ENCODE measurements around the gene FARP2.

DNA sequence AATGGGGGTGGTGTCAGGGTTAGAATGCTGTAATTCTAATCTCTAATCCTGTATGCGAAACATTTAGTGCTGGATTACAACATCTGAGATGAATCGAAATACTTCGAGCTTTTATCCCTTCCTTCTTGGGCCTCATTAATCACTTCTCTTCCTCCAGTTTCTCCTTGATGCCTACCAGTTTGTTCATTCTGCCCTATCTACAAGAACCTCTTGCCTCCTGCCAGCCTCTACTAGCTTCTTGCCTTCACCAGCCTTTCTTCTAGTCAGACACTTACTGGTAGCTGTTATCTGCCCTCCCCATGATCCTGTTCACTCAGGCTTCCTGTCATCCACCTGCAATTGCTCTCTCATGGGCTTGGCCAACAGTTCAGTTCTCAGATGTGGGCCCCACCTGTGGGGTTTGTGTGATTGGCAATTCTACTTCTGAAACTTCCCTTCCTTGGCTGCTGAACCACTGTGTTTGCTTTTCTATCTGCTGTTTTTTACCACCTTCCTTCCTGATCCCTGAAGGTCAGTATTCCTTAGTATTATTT, 15.4 kb upstream of the FARP2 start:
- TF ChIP-seq, protein P1, sequence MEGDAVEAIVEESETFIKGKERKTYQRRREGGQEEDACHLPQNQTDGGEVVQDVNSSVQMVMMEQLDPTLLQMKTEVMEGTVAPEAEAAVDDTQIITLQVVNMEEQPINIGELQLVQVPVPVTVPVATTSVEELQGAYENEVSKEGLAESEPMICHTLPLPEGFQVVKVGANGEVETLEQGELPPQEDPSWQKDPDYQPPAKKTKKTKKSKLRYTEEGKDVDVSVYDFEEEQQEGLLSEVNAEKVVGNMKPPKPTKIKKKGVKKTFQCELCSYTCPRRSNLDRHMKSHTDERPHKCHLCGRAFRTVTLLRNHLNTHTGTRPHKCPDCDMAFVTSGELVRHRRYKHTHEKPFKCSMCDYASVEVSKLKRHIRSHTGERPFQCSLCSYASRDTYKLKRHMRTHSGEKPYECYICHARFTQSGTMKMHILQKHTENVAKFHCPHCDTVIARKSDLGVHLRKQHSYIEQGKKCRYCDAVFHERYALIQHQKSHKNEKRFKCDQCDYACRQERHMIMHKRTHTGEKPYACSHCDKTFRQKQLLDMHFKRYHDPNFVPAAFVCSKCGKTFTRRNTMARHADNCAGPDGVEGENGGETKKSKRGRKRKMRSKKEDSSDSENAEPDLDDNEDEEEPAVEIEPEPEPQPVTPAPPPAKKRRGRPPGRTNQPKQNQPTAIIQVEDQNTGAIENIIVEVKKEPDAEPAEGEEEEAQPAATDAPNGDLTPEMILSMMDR (IDR thresholded peaks at IDR 0.05; ENCODE audit: low read length), result no peak
- no peak for TF ChIP-seq EZH2 (IDR thresholded peaks at IDR 0.05; ENCODE audit: borderline replicate concordance, low read length)
